Measurements from ENCODE around the gene RAPGEF3. TPM values are rescaled to one million over a fixed set of nuclear protein-coding genes. Genes with fewer than 3 reads are reported as not detected.
A peak's percentile ranks its signal among the peaks of the same experiment; 100 is the strongest.

The RAPGEF3 gene
- total and polyA plus RNA-seq, 9 of the 15 experiments (the other 6 are each of a cell fraction or from before 2014, with no cell fraction given), result 0.03 to 0.78 (median 0.37) TPM; not detected in 1

- TF ChIP-seq STAT6 (CRISPR knock-in tag; IDR thresholded peaks at IDR 0.05) (no peak), ZNF263 (CRISPR knock-in tag; IDR thresholded peaks at IDR 0.05; ENCODE audit: borderline replicate concordance) (no peak), MCM7 (IDR thresholded peaks at IDR 0.05) (no peak), CHCHD3 (CRISPR knock-in tag; IDR thresholded peaks at IDR 0.05) (no peak), ZFP36 (IDR thresholded peaks at IDR 0.05; ENCODE audit: low read depth, low read length, partially characterized antibody) (no peak), ZEB2 (IDR thresholded peaks at IDR 0.05) (no peak), ZBTB12 (CRISPR knock-in tag; IDR thresholded peaks at IDR 0.05) (no peak), THRAP3 (IDR thresholded peaks at IDR 0.05; ENCODE audit: borderline replicate concordance) (no peak), NFIC (IDR thresholded peaks at IDR 0.05) (no peak), NFRKB (IDR thresholded peaks at IDR 0.05; ENCODE audit: low read depth) (no peak), FOXM1 (IDR thresholded peaks at IDR 0.05; ENCODE audit: low read depth) (no peak), FOXM1 (CRISPR knock-in tag; IDR thresholded peaks at IDR 0.05; ENCODE audit: low read depth) (no peak), ZBTB1 (CRISPR knock-in tag; IDR thresholded peaks at IDR 0.05; ENCODE audit: borderline replicate concordance, low read depth) (peak; percentile 99), DDX20 (tag; IDR thresholded peaks at IDR 0.05; ENCODE audit: low read depth) (no peak), SUPT5H (IDR thresholded peaks at IDR 0.05) (peak; percentile 37; the same call in 1 of the 2 replicates), ZBTB9 (CRISPR knock-in tag; IDR thresholded peaks at IDR 0.05) (peak; percentile 35; the same call in 1 of the 2 replicates)
- TF ChIP-seq, protein P1, sequence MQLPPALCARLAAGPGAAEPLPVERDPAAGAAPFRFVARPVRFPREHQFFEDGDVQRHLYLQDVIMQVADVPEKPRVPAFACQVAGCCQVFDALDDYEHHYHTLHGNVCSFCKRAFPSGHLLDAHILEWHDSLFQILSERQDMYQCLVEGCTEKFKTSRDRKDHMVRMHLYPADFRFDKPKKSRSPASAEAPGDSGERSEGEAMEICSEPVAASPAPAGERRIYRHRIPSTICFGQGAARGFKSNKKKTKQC (CRISPR knock-in tag; IDR thresholded peaks at IDR 0.05), result no peak; the same call in 1 of the 2 replicates
Observed at GRCh38 chr12:47773062-47773857, 14.6 kb upstream of the RAPGEF3 start, which contains the start of gene SLC48A1 (continued).
